ENCODE results near the gene DDX28. TPM values are rescaled to one million over a fixed set of nuclear protein-coding genes. Genes with fewer than 3 reads are reported as not detected.
A peak's percentile ranks its signal among the peaks of the same experiment; 100 is the strongest.

Gene DDX28
- 10 to 100 TPM; 16.1 to 17.0 TPM for total RNA-seq
- polyA plus RNA-seq = 10 to 100 TPM; 36.0 to 55.8 TPM

- intact Hi-C loops (cut with micrococcal nuclease) = loop anchor here (1.0 to 2.0 kb wide), 4 partner anchors 16 to 130 kb away; partner anchors contain the start of gene PSKH1
- Mint-ChIP-seq H3K4me1 (peaks cover 10 to 37% (median 28%) of the 10 kb centered on the region in 4 donors), H3K4me3 (peak within 1 kb of the TSS; percentile 93 to 100 (median 97)), H3K36me3 (peaks cover 9 to 22% of the 10 kb centered on the region in 2 donors), H3K27ac (peak within 1 kb of the TSS; percentile 91 to 100 (median 99)), H3K9me3 (peaks cover 0 to 2% (median 0%) of the 10 kb centered on the region in 8 donors), H3K27me3 (peaks cover 1 to 2% of the 10 kb centered on the region in 2 donors)
- Histone ChIP-seq H3K4me3 (ENCODE audit: low read length in 2 of 2) (peak within 1 kb of the TSS; percentile 57 to 87), H3K36me3 (ENCODE audit: insufficient read depth, low read length) (peaks cover 12% of the 10 kb centered on the region), H3K4me1 (ENCODE audit: insufficient read depth, low read length) (peaks cover 30% of the 10 kb centered on the region), H3K27me3 (ENCODE audit: insufficient read depth, low read length) (no peaks in the 10 kb centered on the region), H3K9me3 (ENCODE audit: control insufficient read depth in 1 of 2, low read length in 2 of 2) (no peaks in the 10 kb centered on the region), H3K27ac (ENCODE audit: low read depth, low read length) (peak within 1 kb of the TSS; percentile 84)
- DNase-seq = peak; percentile 92 to 95 (median 92)
- POLR2A ChIA-PET (ENCODE audit: partially characterized antibody) = interaction anchor here (0.7 to 4.9 kb wide), 26 partner anchors 9 to 502 kb away, joined by 3 to 95 read pairs (median 4); partner anchors contain the start of genes DPEP2, NUTF2, PRMT7 and PSKH1
- CTCF ChIA-PET (ENCODE audit: partially characterized antibody) = interaction anchor here (0.6 to 5.2 kb wide), 12 partner anchors 17 to 502 kb away, joined by 3 to 45 read pairs (median 6); partner anchors contain the start of genes DPEP2 and NRN1L
Observed at GRCh38 chr16:68022728-68023537, at the start of gene DDX28, which contains the start of gene DUS2. TSS of gene DDX28 (minus strand) at chr16:68023232. CDS start at chr16:68023202, 30 bp downstream. TSS of gene DUS2 (plus strand) at chr16:68023284. CDS start at chr16:68038024, 14,740 bp downstream.

- POLR2A ChIA-PET (ENCODE audit: partially characterized antibody) = interaction anchor here (0.8 to 17.1 kb wide), 3 partner anchors 10 to 44 kb away, joined by 3 to 474 read pairs (median 3); partner anchors contain the start of gene NFATC3
- peaks cover 62 to 91% (median 79%) of the 10 kb centered on the region in 4 donors for H3K4me1 Mint-ChIP-seq
- H3K36me3 ChIP-seq (ENCODE audit: insufficient read depth, low read length) = no peaks in the 10 kb centered on the region
- H3K9me3 Mint-ChIP-seq = peaks cover 0 to 2% (median 0%) of the 10 kb centered on the region in 8 donors
- no peak overlapping the region for H3K27ac ChIP-seq (ENCODE audit: low read depth, low read length)
- DNase-seq = no peak
- peak overlapping the region in 5 of 7 donors; percentile 12 to 74 (median 53) for H3K27ac Mint-ChIP-seq
- H3K36me3 Mint-ChIP-seq = peaks cover 23 to 28% of the 10 kb centered on the region in 2 donors
- intact Hi-C loops (cut with micrococcal nuclease) = no loop called here
- H3K27me3 Mint-ChIP-seq = no peaks in the 10 kb centered on the region
- no peak overlapping the region for H3K4me3 ChIP-seq (ENCODE audit: low read length in 2 of 2)
- H3K9me3 ChIP-seq (ENCODE audit: control insufficient read depth in 1 of 2, low read length in 2 of 2) = no peaks in the 10 kb centered on the region
- CTCF ChIA-PET (ENCODE audit: partially characterized antibody) = interaction anchor here (1.6 to 8.2 kb wide), 6 partner anchors 12 to 156 kb away, joined by 4 to 83 read pairs (median 6); partner anchors contain the start of gene NFATC3
- H3K27me3 ChIP-seq (ENCODE audit: insufficient read depth, low read length) = no peaks in the 10 kb centered on the region
- peak overlapping the region in 5 of 8 donors; percentile 6 to 39 (median 27) for H3K4me3 Mint-ChIP-seq
- peaks cover 86% of the 10 kb centered on the region for H3K4me1 ChIP-seq (ENCODE audit: insufficient read depth, low read length)
Observed at GRCh38 chr16:68072038-68072695, 49.1 kb upstream of the DDX28 start.

GRCh38 chr16:68071518-68071901, 48.5 kb upstream of the DDX28 start:
- Histone ChIP-seq H3K4me3 (ENCODE audit: low read length in 2 of 2) (no peak overlapping the region), H3K36me3 (ENCODE audit: insufficient read depth, low read length) (no peaks in the 10 kb centered on the region), H3K9me3 (ENCODE audit: control insufficient read depth in 1 of 2, low read length in 2 of 2) (no peaks in the 10 kb centered on the region), H3K27ac (ENCODE audit: low read depth, low read length) (no peak overlapping the region), H3K27me3 (ENCODE audit: insufficient read depth, low read length) (no peaks in the 10 kb centered on the region), H3K4me1 (ENCODE audit: insufficient read depth, low read length) (peaks cover 86% of the 10 kb centered on the region)
- Mint-ChIP-seq H3K9me3 (peaks cover 0 to 2% (median 0%) of the 10 kb centered on the region in 8 donors), H3K4me3 (peak overlapping the region in 6 of 8 donors; percentile 12 to 83 (median 40)), H3K27me3 (no peaks in the 10 kb centered on the region), H3K27ac (peak overlapping the region; percentile 43 to 92 (median 89)), H3K36me3 (peaks cover 22 to 26% of the 10 kb centered on the region in 2 donors), H3K4me1 (peaks cover 61 to 91% (median 79%) of the 10 kb centered on the region in 4 donors)
- POLR2A ChIA-PET (ENCODE audit: partially characterized antibody) = interaction anchor here (0.6 to 17.1 kb wide), 5 partner anchors 10 to 198 kb away, joined by 3 to 474 read pairs (median 3); partner anchors contain the start of gene NFATC3
- intact Hi-C loops (cut with micrococcal nuclease) = no loop called here
- CTCF ChIA-PET (ENCODE audit: partially characterized antibody) = interaction anchor here (1.0 to 8.2 kb wide), 8 partner anchors 13 to 193 kb away, joined by 3 to 83 read pairs (median 5); partner anchors contain the start of genes NFATC3 and SLC7A6
- no peak for DNase-seq

GRCh38 chr16:68070806-68071517, 47.9 kb upstream of the DDX28 start:
- H3K4me3 ChIP-seq (ENCODE audit: low read length in 2 of 2) = peak overlapping the region in 1 of 2 donors; percentile 13

GRCh38 chr16:68070249-68070730, 47.3 kb upstream of the DDX28 start:
- H3K27me3 Mint-ChIP-seq = no peaks in the 10 kb centered on the region
- peak in 1 of 5 donors; percentile 58 for DNase-seq
- H3K4me1 Mint-ChIP-seq = peaks cover 61 to 91% (median 78%) of the 10 kb centered on the region in 4 donors
- Histone ChIP-seq H3K27ac (ENCODE audit: low read depth, low read length) (peak overlapping the region; percentile 48), H3K9me3 (ENCODE audit: control insufficient read depth in 1 of 2, low read length in 2 of 2) (no peaks in the 10 kb centered on the region), H3K4me1 (ENCODE audit: insufficient read depth, low read length) (peaks cover 82% of the 10 kb centered on the region), H3K4me3 (ENCODE audit: low read length in 2 of 2) (peak overlapping the region in 1 of 2 donors; percentile 13), H3K27me3 (ENCODE audit: insufficient read depth, low read length) (no peaks in the 10 kb centered on the region), H3K36me3 (ENCODE audit: insufficient read depth, low read length) (no peaks in the 10 kb centered on the region)
- peaks cover 0 to 2% (median 0%) of the 10 kb centered on the region in 8 donors for H3K9me3 Mint-ChIP-seq
- POLR2A ChIA-PET (ENCODE audit: partially characterized antibody) = interaction anchor here (0.7 to 17.1 kb wide), 8 partner anchors 12 to 236 kb away, joined by 3 to 474 read pairs (median 4); partner anchors contain the start of genes DDX28, DUS2, NFATC3 and PSMB10
- CTCF ChIA-PET (ENCODE audit: partially characterized antibody) = interaction anchor here (1.0 to 8.2 kb wide), 9 partner anchors 9 to 160 kb away, joined by 3 to 83 read pairs (median 4); partner anchors contain the start of gene NFATC3
- intact Hi-C loops (cut with micrococcal nuclease) = no loop called here
- peak overlapping the region; percentile 36 to 83 (median 70) for H3K4me3 Mint-ChIP-seq
- peaks cover 21 to 22% of the 10 kb centered on the region in 2 donors for H3K36me3 Mint-ChIP-seq
- peak overlapping the region; percentile 79 to 92 (median 89) for H3K27ac Mint-ChIP-seq

More at GRCh38 chr16:68070806-68071517, 47.9 kb upstream of the DDX28 start:
- Mint-ChIP-seq H3K27ac (peak overlapping the region; percentile 84 to 92 (median 89)), H3K36me3 (peaks cover 21 to 25% of the 10 kb centered on the region in 2 donors), H3K4me1 (peaks cover 60 to 91% (median 79%) of the 10 kb centered on the region in 4 donors), H3K4me3 (peak overlapping the region; percentile 4 to 83 (median 68)), H3K27me3 (no peaks in the 10 kb centered on the region), H3K9me3 (peaks cover 0 to 2% (median 0%) of the 10 kb centered on the region in 8 donors)
- DNase-seq = no peak
- no peaks in the 10 kb centered on the region for H3K36me3 ChIP-seq (ENCODE audit: insufficient read depth, low read length)
- ChIA-PET POLR2A (ENCODE audit: partially characterized antibody) (interaction anchor here (0.6 to 17.1 kb wide), 7 partner anchors 11 to 237 kb away, joined by 3 to 474 read pairs (median 4); partner anchors contain the start of genes DDX28, DUS2, NFATC3 and PSMB10), CTCF (ENCODE audit: partially characterized antibody) (interaction anchor here (1.0 to 8.2 kb wide), 10 partner anchors 13 to 193 kb away, joined by 3 to 83 read pairs (median 5); partner anchors contain the start of genes NFATC3 and SLC7A6)
- peak overlapping the region; percentile 48 for H3K27ac ChIP-seq (ENCODE audit: low read depth, low read length)
- H3K4me1 ChIP-seq (ENCODE audit: insufficient read depth, low read length) = peaks cover 82% of the 10 kb centered on the region
- H3K9me3 ChIP-seq (ENCODE audit: control insufficient read depth in 1 of 2, low read length in 2 of 2) = no peaks in the 10 kb centered on the region
- intact Hi-C loops (cut with micrococcal nuclease) = no loop called here
- H3K27me3 ChIP-seq (ENCODE audit: insufficient read depth, low read length) = no peaks in the 10 kb centered on the region
